Thymus (tissue), 11 donors: Measurements from ENCODE around the gene AAR2. TPM values are rescaled to one million over a fixed set of nuclear protein-coding genes. Genes with fewer than 3 reads are reported as not detected.

ENCODE experiments used
- DNase-seq, 9 donors: peaks; one replicate each; pipeline ENCODE4 v3.0.0-alpha.2; 2013; ENCODE audit warnings: low spot score in 9 of 9, low read depth in 6 of 9, missing footprints in 1 of 9
- H3K27ac ChIP-seq, 2 donors: one replicate each; pipeline ENCODE4 v1.5.1; 2013; ENCODE audit warnings: control low read depth in 1 of 2, low read depth in 1 of 2, low read length in 1 of 2, mild to moderate bottlenecking in 1 of 2, moderate library complexity in 1 of 2
- H3K27me3 ChIP-seq, 2 donors: one replicate each; pipeline ENCODE4 v1.5.1; 2013; ENCODE audit warnings: low read length in 1 of 2; ENCODE audit not compliant: control insufficient read depth in 2 of 2, insufficient read depth in 1 of 2
- H3K36me3 ChIP-seq, 2 donors: one replicate each; pipeline ENCODE4 v1.5.1; 2013; ENCODE audit warnings: low read length in 1 of 2, mild to moderate bottlenecking in 1 of 2, moderate library complexity in 1 of 2; ENCODE audit not compliant: control insufficient read depth in 2 of 2, insufficient read depth in 2 of 2
- H3K4me1 ChIP-seq, 2 donors: one replicate each; pipeline ENCODE4 v1.5.1; 2013; ENCODE audit warnings: low read length in 2 of 2; ENCODE audit not compliant: control insufficient read depth in 2 of 2, insufficient read depth in 2 of 2
- H3K4me3 ChIP-seq, 2 donors: one replicate each; pipeline ENCODE4 v1.5.1; 2013; ENCODE audit warnings: low read length in 2 of 2, control low read depth in 1 of 2, mild to moderate bottlenecking in 1 of 2
- H3K9me3 ChIP-seq, 2 donors: one replicate each; pipeline ENCODE4 v1.5.1; 2013; ENCODE audit warnings: low read length in 1 of 2, mild to moderate bottlenecking in 1 of 2; ENCODE audit not compliant: control insufficient read depth in 2 of 2, insufficient read depth in 1 of 2
- WGBS: extraction: QIAGEN DNeasy Blood & Tissue Kit; methylation state at CpG from one replicate; pipeline ENCODE4 v1.1.7; 2013; 5-methylcytosine and 5-hydroxymethylcytosine counted together
- polyA plus RNA-seq: library from polyadenylated mRNA; stranded (reverse); fragments of 200-250 nt; gene quantifications from one replicate; pipeline ENCODE4 v1.2.3, GENCODE V29; 2013
- total RNA-seq: library from RNA; stranded (reverse); fragments of 120-200 nt; gene quantifications from one replicate; pipeline ENCODE4 v1.2.4, GENCODE V29; 2013
- donor health status: healthy.

AAR2 gene
- total and polyA plus RNA-seq, 2 donors, result 24.5 to 26.0 TPM

- no peak for DNase-seq
- H3K27ac ChIP-seq, result no peak overlapping the region
- no peak overlapping the region for H3K4me3 ChIP-seq
- peaks cover 16 to 45% of the 10 kb centered on the region in 2 donors for H3K27me3 ChIP-seq
- no peaks in the 10 kb centered on the region for H3K4me1 ChIP-seq
- H3K36me3 ChIP-seq, result no peaks in the 10 kb centered on the region
- H3K9me3 ChIP-seq, result no peaks in the 10 kb centered on the region
- 94% methylated on average over 4 of the region's 4 CpGs for whole genome bisulfite sequencing
Observed at GRCh38 chr20:36299459-36299858, 63.2 kb downstream of the AAR2 start.

- H3K4me3 ChIP-seq, result no peak overlapping the region
- 83% methylated on average over 7 of the region's 7 CpGs for WGBS
- no peaks in the 10 kb centered on the region for H3K9me3 ChIP-seq
- H3K36me3 ChIP-seq, result no peaks in the 10 kb centered on the region
- DNase-seq, result no peak
- H3K27me3 ChIP-seq, result peaks cover 36 to 63% of the 10 kb centered on the region in 2 donors
- peaks cover 0 to 3% of the 10 kb centered on the region in 2 donors for H3K4me1 ChIP-seq
- H3K27ac ChIP-seq, result no peak overlapping the region
Observed at GRCh38 chr20:36301359-36302119, 65.3 kb downstream of the AAR2 start.

- Histone ChIP-seq H3K36me3 (no peaks in the 10 kb centered on the region), H3K4me1 (peaks cover 0 to 3% of the 10 kb centered on the region in 2 donors), H3K4me3 (no peak overlapping the region), H3K27ac (no peak overlapping the region), H3K9me3 (no peaks in the 10 kb centered on the region), H3K27me3 (peaks cover 49 to 76% of the 10 kb centered on the region in 2 donors)
- no peak for DNase-seq
- 26% methylated on average over 14 of the region's 14 CpGs for WGBS
Observed at GRCh38 chr20:36303020-36303595, 66.8 kb downstream of the AAR2 start.

DNA sequence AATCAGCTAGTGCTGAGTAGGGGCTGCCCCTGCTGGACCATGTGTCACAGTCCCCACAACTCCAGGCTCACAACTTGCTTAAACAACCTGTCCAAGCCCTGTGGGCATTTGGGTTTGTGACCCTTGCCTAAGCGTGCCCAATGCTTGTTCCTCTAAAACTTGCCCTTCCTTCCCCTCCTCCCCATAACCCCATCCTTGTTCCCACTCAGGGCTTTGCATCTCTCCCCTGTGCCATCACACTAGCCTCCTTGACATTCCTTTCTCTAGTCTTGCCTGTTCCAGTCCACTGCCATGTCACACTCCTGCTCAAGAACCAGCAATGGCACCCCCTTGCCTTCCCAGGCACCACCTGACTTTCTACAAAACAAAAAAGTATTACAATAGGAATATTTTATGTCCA is 67.6 kb downstream of the AAR2 start:
- DNase-seq, result no peak
- Histone ChIP-seq H3K9me3 (no peaks in the 10 kb centered on the region), H3K4me3 (no peak overlapping the region), H3K4me1 (peaks cover 0 to 3% of the 10 kb centered on the region in 2 donors), H3K36me3 (no peaks in the 10 kb centered on the region), H3K27ac (no peak overlapping the region), H3K27me3 (peaks cover 53 to 82% of the 10 kb centered on the region in 2 donors)
- 78% methylated on average over 1 of the region's 1 CpG for WGBS

DNA sequence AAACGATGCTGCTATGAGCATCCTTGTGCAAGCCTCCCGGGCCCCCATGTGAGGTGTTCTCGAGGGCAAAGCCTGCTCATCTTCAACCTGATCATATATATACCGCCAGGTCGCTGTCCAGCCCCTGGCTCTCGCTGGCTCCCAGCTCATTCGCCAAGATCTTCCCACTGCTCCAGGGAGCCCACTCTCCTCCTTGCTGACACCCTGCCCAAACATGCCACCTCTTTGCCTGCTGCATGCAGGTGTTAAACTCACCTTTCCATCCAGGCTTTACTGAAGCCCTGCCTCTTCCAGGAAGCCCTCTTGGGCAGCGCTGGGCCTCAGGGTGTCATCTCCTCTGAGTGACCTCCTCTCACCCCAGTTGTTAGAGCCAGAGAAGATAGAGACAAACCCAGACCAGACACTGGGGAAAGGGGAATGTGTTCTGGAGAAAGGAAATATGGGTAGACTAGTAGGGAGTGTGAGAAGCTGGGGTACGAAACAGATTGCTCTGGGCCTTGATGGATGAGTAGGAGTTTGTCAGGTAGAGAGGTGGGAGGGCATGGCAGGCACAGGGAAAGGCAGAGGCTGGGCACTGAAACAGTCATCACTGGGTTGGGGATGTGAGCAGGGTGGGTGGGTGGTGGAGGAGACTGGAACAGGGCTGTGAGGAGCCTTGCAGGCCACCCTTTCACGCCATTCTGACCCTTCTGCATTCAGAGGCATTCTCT is 68.7 kb downstream of the AAR2 start:
- Histone ChIP-seq H3K36me3 (no peaks in the 10 kb centered on the region), H3K4me3 (no peak overlapping the region), H3K27me3 (peaks cover 61 to 90% of the 10 kb centered on the region in 2 donors), H3K27ac (no peak overlapping the region), H3K4me1 (peaks cover 0 to 3% of the 10 kb centered on the region in 2 donors), H3K9me3 (no peaks in the 10 kb centered on the region)
- DNase-seq, result no peak
- 67% methylated on average over 10 of the region's 10 CpGs for WGBS

GRCh38 chr20:36305602-36306551 is 69.6 kb downstream of the AAR2 start, which contains the start of gene DLGAP4:
TSS of gene DLGAP4 (plus strand) at chr20:36306339. CDS start at chr20:36431718, 125,379 bp downstream.
- Histone ChIP-seq H3K27ac (no peak within 1 kb of the TSS), H3K4me1 (peaks cover 0 to 3% of the 10 kb centered on the region in 2 donors), H3K9me3 (no peaks in the 10 kb centered on the region), H3K27me3 (peaks cover 61 to 91% of the 10 kb centered on the region in 2 donors), H3K4me3 (peak within 1 kb of the TSS in 1 of 2 donors; percentile 42), H3K36me3 (no peaks in the 10 kb centered on the region)
- 4% methylated on average over 89 of the region's 96 CpGs for WGBS
- peak in 1 of 9 donors; percentile 8 for DNase-seq

Other genes with a start within 250 kb of the AAR2 start
- 3.1 TPM for gene EPB41L1, start 81.7 kb upstream of the AAR2 start, total RNA-seq
- gene EPB41L1, start 81.7 kb upstream of the AAR2 start, polyA plus RNA-seq, result 4.2 TPM
- 7.7 TPM for gene DLGAP4, start 69.9 kb downstream of the AAR2 start, total RNA-seq
- gene DLGAP4, start 69.9 kb downstream of the AAR2 start, polyA plus RNA-seq, result 28.2 TPM